HFFc6 (cell line): ENCODE measurements around the gene RAI1. TPM values are rescaled to one million over a fixed set of nuclear protein-coding genes. Genes with fewer than 3 reads are reported as not detected.
A peak's percentile ranks its signal among the peaks of the same experiment; 100 is the strongest.
"Not testable (repeated sequence)": the region's sequence is repeated elsewhere in the genome, so short reads cannot be mapped to it uniquely, and the experiment has no call there.

ENCODE experiments used
- DNase-seq: peaks from one replicate; pipeline ENCODE4 v3.0.0-alpha.2; 2018
- H3K27ac Mint-ChIP-seq: 2 replicates; pipeline ENCODE4 v1.8.0; 2020; ENCODE audit warnings: mild to moderate bottlenecking, mixed read lengths
- H3K27me3 Mint-ChIP-seq: 2 replicates; pipeline ENCODE4 v1.8.0; 2021; ENCODE audit warnings: mild to moderate bottlenecking, moderate library complexity, mixed read lengths; ENCODE audit not compliant: insufficient read depth
- H3K36me3 Mint-ChIP-seq: 2 replicates; pipeline ENCODE4 v1.8.0; 2021; ENCODE audit warnings: low read depth, mixed read lengths
- H3K4me1 Mint-ChIP-seq: 2 replicates; pipeline ENCODE4 v1.8.0; 2020; ENCODE audit warnings: low read depth, mixed read lengths
- H3K4me3 Mint-ChIP-seq: 2 replicates; pipeline ENCODE4 v1.8.0; 2020; ENCODE audit warnings: mild to moderate bottlenecking, moderate library complexity, mixed read lengths
- H3K9me3 Mint-ChIP-seq: 2 replicates; pipeline ENCODE4 v1.8.0; 2020; ENCODE audit warnings: mild to moderate bottlenecking, mixed read lengths
- total RNA-seq, 6 experiments: library from RNA; stranded (reverse); fragmentation: NEBNext Ultra II Directional; extraction: Animal tissue kit (Norgen Biotek cat#: 25700); gene quantifications; 2 replicates in 1 of 6; 3 replicates in 5 of 6; pipeline ENCODE4 v1.2.3, GENCODE V29; 2021
- TF ChIP-seq, protein P1 (sequence below): fragments of 200-600 bp; sonication (generic); IDR thresholded peaks from 2 replicates; pipeline ENCODE4 v1.5.0; 2021; ENCODE audit warnings: antibody characterized with exemption, mild to moderate bottlenecking

RAI1 gene
- total RNA-seq, 6 experiments from 2014 or later = 26.9 to 29.3 (median 29.0) TPM

DNA sequence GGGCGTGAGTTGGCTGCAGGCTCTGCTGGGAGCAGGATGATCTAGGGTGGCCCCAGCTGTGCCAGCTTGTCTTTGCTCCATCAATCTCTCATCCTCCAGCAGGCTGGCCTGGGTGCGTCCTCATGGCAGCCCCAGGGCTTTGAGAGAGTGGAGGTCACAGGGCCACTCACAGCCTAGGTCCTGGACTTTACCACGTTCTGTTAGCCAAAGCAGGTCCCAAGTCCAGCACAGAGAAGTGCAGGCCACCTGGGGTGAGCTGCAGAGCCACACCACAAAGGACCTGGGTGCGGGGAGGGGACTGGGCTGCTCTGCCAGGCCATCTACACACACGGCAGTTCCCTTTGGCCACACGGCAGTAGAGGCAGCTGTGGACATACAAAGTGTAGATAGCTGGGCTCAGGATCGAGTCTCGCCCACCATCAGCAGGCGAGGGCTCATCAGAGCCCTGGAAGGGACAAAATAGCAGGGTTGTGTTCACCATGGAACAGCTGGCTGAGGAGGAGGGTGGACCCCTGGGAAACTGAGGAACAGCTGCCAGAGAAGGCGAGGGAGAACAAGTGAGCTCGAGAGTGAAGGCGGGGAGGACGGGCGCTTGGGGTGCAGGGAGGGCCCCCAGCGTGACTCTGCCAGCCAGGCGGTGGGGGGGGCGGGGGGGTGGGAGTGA, 125.5 kb downstream of the RAI1 start:
- peaks cover 19% of the 10 kb centered on the region for H3K36me3 Mint-ChIP-seq
- TF ChIP-seq, protein P1, sequence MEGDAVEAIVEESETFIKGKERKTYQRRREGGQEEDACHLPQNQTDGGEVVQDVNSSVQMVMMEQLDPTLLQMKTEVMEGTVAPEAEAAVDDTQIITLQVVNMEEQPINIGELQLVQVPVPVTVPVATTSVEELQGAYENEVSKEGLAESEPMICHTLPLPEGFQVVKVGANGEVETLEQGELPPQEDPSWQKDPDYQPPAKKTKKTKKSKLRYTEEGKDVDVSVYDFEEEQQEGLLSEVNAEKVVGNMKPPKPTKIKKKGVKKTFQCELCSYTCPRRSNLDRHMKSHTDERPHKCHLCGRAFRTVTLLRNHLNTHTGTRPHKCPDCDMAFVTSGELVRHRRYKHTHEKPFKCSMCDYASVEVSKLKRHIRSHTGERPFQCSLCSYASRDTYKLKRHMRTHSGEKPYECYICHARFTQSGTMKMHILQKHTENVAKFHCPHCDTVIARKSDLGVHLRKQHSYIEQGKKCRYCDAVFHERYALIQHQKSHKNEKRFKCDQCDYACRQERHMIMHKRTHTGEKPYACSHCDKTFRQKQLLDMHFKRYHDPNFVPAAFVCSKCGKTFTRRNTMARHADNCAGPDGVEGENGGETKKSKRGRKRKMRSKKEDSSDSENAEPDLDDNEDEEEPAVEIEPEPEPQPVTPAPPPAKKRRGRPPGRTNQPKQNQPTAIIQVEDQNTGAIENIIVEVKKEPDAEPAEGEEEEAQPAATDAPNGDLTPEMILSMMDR = no peak
- no peak overlapping the region for H3K4me3 Mint-ChIP-seq
- H3K27ac Mint-ChIP-seq = no peak overlapping the region
- peaks cover 6% of the 10 kb centered on the region; the same call in 1 of the 2 replicates for H3K4me1 Mint-ChIP-seq
- peaks cover 14% of the 10 kb centered on the region for H3K27me3 Mint-ChIP-seq
- H3K9me3 Mint-ChIP-seq = no peaks in the 10 kb centered on the region
- no peak for DNase-seq

DNA sequence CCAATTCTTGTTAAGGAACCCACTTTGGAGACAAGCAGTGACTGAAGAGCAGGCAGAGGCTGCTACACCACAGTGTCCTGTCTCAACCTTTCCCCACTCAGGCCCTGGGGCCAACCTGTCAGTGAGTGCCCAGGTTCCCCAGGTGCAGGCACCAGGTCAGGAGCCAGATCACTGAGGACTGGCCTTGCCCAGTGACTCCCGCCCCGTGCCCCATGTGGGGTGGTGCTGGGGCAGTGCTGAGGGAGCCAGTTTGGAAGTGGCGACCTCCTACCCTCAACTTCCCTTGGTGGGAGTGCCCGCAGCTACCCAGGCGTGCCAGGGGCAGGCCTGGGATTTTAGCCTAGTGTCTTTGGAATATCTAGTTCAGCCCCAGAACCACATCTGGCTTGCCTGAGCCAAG, 126.2 kb downstream of the RAI1 start:
- Mint-ChIP-seq H3K4me3 (no peak overlapping the region), H3K36me3 (peaks cover 19% of the 10 kb centered on the region), H3K27ac (peak overlapping the region; percentile 18; the same call in 1 of the 2 replicates), H3K9me3 (no peaks in the 10 kb centered on the region), H3K27me3 (peaks cover 19% of the 10 kb centered on the region), H3K4me1 (peaks cover 6% of the 10 kb centered on the region; the same call in 1 of the 2 replicates)
- DNase-seq = no peak
- TF ChIP-seq, protein P1 = no peak

DNA sequence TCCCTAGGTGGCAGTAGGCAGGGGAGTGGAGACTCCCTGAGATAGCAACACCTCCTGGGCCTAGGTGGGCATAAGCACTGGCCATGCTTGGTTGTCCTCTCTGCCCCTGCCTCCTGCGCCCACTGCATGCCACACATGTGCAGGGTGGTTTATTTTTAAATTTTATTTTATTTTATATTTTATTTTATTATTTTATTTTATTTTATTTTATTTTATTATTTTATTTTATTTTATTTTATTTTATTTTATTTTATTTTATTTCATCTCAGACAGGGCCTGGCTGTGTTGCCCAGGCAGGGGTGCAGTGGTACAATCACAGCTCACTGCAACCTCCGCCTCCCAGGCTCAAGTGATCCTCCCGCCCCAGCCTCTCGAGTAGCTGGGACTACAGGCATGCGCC, 126.9 kb downstream of the RAI1 start:
- H3K27ac Mint-ChIP-seq = not testable (repeated sequence)
- H3K36me3 Mint-ChIP-seq = peaks cover 19% of the 10 kb centered on the region

DNA sequence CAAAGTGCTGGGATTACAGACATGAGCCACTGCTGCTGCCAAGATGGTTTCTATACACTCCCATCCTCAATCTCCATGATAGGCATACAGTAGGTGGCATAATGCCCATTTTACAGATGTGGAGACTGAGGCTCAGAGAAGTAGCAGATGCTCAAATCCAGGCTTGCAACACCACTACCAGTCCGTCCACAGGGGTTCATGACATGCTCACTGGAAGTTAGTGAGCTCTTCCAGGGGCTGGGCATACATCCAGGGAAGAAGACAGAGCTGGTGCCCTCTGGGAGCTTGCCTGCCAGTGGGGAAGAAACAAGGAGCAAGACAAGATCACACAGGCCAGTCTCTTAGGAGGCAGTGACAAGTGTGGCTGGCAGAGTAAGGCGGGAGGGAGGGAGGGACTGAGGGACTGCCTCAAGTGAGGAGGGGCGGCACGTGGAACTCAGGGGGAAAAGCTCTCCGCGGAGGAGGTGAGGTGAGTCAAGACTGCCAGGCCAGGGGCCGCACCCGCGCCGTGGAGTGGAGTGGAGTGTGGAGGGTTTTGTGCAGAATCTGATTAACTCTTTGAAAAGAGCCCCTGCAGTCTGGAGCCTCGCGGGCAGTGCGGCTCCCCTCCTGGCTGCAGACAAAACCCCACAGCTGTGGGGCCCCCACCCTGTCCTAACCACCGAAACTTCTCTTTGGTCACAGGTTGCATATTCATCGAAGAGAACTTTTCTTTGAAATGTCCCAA, 127.6 kb downstream of the RAI1 start:
- Mint-ChIP-seq H3K9me3 (no peaks in the 10 kb centered on the region), H3K27ac (no peak overlapping the region), H3K4me1 (peaks cover 6% of the 10 kb centered on the region; the same call in 1 of the 2 replicates), H3K36me3 (peaks cover 17% of the 10 kb centered on the region), H3K4me3 (no peak overlapping the region), H3K27me3 (peaks cover 19% of the 10 kb centered on the region)
- TF ChIP-seq, protein P1 = no peak
- peak; percentile 15 for DNase-seq

More for the DNA sequence above, 126.9 kb downstream of the RAI1 start:
- H3K27me3 Mint-ChIP-seq = peaks cover 19% of the 10 kb centered on the region
- H3K9me3 Mint-ChIP-seq, H3K4me1 Mint-ChIP-seq, DNase-seq, H3K4me3 Mint-ChIP-seq: not testable (repeated sequence)

DNA sequence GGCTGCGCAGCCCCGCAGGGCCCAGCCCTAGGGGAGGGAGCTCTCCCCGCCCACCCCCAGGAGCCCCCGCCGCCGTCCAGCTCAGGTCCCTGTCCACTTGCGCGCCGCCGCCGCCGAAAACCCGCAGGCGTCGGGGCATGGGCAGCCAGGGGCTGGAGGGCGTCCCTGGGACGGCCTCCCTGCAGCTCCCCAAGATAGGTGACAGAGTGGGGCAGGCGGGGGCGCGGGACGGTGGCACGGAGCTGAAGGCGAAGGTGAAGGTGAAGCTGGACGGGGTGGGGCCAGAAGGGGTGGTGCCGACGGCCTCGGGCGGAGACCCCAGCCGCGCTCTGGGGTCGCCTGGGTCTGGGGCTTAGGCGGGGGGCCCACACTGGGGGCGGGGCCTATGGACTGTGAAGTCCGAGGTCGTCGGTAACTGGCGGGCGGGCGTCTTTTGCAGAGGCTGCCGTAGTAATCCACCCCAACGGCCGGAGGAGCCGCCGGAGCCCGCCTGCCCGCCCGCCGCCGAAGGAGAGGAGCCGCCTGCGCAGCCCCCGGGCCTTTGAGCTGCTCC, 128.3 kb downstream of the RAI1 start:
- no peak overlapping the region for H3K27ac Mint-ChIP-seq

More for the DNA sequence above, 128.3 kb downstream of the RAI1 start:
- TF ChIP-seq, protein P1 = no peak
- Mint-ChIP-seq H3K36me3 (peaks cover 13% of the 10 kb centered on the region), H3K4me1 (peaks cover 6% of the 10 kb centered on the region; the same call in 1 of the 2 replicates), H3K27me3 (peaks cover 22% of the 10 kb centered on the region), H3K4me3 (no peak overlapping the region), H3K9me3 (no peaks in the 10 kb centered on the region)
- DNase-seq = no peak
